Esophagus squamous epithelium (tissue), 5 donors: ENCODE data around the gene KHK. TPM values are rescaled to one million over a fixed set of nuclear protein-coding genes. Genes with fewer than 3 reads are reported as not detected.
"Not testable (repeated sequence)": the region's sequence is repeated elsewhere in the genome, so short reads cannot be mapped to it uniquely, and the experiment has no call there.

ENCODE experiments used
- DNase-seq: peaks from one replicate; lab custom pipeline; 2025; lab: John Stamatoyannopoulos, UW
- H3K27ac ChIP-seq, 4 donors: fragments of 200-600 bp; sonication (generic); one replicate each; pipeline ENCODE4 v1.5.1; 2016 to 2019; ENCODE audit warnings: mild to moderate bottlenecking in 1 of 4
- H3K27me3 ChIP-seq, 4 donors: fragments of 200-600 bp; sonication (generic); 1 replicate in 3 of 4; 2 replicates in 1 of 4; pipeline versions ENCODE4 v1.5.1 to v1.6.0; 2017 to 2021; ENCODE audit warnings: antibody characterized with exemption in 1 of 4
- H3K36me3 ChIP-seq, 3 donors: fragments of 200-600 bp; sonication (generic); one replicate each; pipeline ENCODE4 v1.5.1; 2016 to 2019
- H3K4me1 ChIP-seq, 3 donors: fragments of 200-600 bp; sonication (generic); one replicate each; pipeline ENCODE4 v1.5.1; 2017 to 2019
- H3K4me3 ChIP-seq, 4 donors: fragments of 200-600 bp; sonication (generic); 1 replicate in 3 of 4; 2 replicates in 1 of 4; pipeline ENCODE4 v1.5.1; 2016 to 2019; ENCODE audit warnings: mild to moderate bottlenecking in 2 of 4, moderate library complexity in 1 of 4
- H3K9me3 ChIP-seq, 3 donors: fragments of 200-600 bp; sonication (generic); one replicate each; pipeline ENCODE4 v1.5.1; 2016 to 2019
- POLR2A ChIP-seq, 4 donors: fragments of 450-650 bp; IDR thresholded peaks; one replicate each; pipeline ENCODE4 v1.6.1; 2017; ENCODE audit warnings: antibody characterized with exemption in 4 of 4, mild to moderate bottlenecking in 4 of 4, moderate library complexity in 3 of 4
- WGBS, 2 donors: methylation state at CpG; one replicate each; pipeline ENCODE4 v1.1.5; 2018; 5-methylcytosine and 5-hydroxymethylcytosine counted together
- intact Hi-C: fragments of 100-400 bp; cut with DNase I; formaldehyde crosslinking; loops from one replicate; pipeline ENCODE4 v1.15.0; 2022
- total RNA-seq, 4 donors: library from RNA; depleted of rRNA; stranded (reverse); fragments of >200 nt; gene quantifications; one replicate each; pipeline ENCODE4 v1.1.0, GENCODE V29; 2016
- TF ChIP-seq, protein P1 (sequence below), 6 experiments: fragments of 450-650 bp in 4 of 6; fragments of 200-600 bp in 2 of 6; sonication (generic) in 2 of 6; IDR thresholded peaks; one replicate each; pipeline ENCODE4 v1.5.1; 2016 to 2019; ENCODE audit warnings: antibody characterized with exemption in 6 of 6, mild to moderate bottlenecking in 4 of 6, moderate library complexity in 4 of 6
- donor health status: DM: yes; HTN: yes; CAD: no.

The KHK gene
- total RNA-seq, 4 donors from 2014 or later = 1.3 to 1.9 (median 1.4) TPM

GRCh38 chr2:27115519-27115918 is 28.9 kb downstream of the KHK start:
- peaks cover 0 to 40% (median 0%) of the 10 kb centered on the region in 4 donors for H3K27me3 ChIP-seq
- no peak for DNase-seq
- H3K4me1 ChIP-seq = peaks cover 0 to 15% (median 11%) of the 10 kb centered on the region in 3 donors
- H3K27ac ChIP-seq = no peak overlapping the region
- TF ChIP-seq, protein P1, sequence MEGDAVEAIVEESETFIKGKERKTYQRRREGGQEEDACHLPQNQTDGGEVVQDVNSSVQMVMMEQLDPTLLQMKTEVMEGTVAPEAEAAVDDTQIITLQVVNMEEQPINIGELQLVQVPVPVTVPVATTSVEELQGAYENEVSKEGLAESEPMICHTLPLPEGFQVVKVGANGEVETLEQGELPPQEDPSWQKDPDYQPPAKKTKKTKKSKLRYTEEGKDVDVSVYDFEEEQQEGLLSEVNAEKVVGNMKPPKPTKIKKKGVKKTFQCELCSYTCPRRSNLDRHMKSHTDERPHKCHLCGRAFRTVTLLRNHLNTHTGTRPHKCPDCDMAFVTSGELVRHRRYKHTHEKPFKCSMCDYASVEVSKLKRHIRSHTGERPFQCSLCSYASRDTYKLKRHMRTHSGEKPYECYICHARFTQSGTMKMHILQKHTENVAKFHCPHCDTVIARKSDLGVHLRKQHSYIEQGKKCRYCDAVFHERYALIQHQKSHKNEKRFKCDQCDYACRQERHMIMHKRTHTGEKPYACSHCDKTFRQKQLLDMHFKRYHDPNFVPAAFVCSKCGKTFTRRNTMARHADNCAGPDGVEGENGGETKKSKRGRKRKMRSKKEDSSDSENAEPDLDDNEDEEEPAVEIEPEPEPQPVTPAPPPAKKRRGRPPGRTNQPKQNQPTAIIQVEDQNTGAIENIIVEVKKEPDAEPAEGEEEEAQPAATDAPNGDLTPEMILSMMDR (IDR thresholded peaks at IDR 0.05) = no peak
- TF ChIP-seq POLR2A (IDR thresholded peaks at IDR 0.05) = no peak
- 57 to 60% methylated on average over 2 of the region's 2 CpGs for WGBS, 2 donors
- H3K4me3 ChIP-seq = no peak overlapping the region
- no peaks in the 10 kb centered on the region for H3K9me3 ChIP-seq
- intact Hi-C loops = no loop called here
- H3K36me3 ChIP-seq = no peaks in the 10 kb centered on the region

DNA sequence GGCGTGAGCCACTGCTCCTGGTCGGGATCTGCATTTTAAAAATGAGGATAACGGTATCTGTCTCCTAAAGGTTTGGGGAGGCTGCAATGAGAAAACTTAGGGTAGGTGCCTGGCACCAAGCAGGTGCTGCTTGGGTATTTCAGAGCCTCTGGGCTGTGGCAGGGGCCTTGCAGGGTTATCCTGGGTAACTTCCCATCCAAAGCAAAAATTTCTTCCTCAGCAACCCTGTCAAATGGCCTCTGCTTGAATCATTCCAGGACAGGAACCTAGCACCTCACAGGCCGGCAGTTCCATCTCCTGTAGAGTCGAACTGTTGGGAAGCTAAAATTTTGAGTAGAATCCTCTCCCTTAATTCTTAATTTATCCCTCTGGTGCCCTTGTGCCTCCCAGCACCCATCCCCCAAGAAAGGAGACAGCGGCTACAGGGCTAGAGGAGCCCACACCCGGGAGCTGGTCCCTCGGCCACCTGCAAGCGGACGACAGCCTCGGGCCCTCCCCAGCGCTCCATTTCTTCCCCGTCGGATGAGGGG is 31.5 kb downstream of the KHK start:
- intact Hi-C loops = no loop called here

GRCh38 chr2:27118525-27119329 is 32.2 kb downstream of the KHK start, which contains the start of gene CGREF1:
CGREF1 (minus strand) TSS chr2:27119128; CDS start chr2:27104366, 14,762 bp downstream.
- WGBS, 2 donors = 9 to 46% methylated on average over 4 to 16 of the region's 84 CpGs
- DNase-seq = no peak
- intact Hi-C loops = no loop called here

More for the DNA sequence above, 31.5 kb downstream of the KHK start:
- WGBS, 2 donors = 51 to 70% methylated on average over 5 of the region's 14 CpGs
- Histone ChIP-seq H3K9me3 (no peaks in the 10 kb centered on the region), H3K36me3 (no peaks in the 10 kb centered on the region), H3K4me3 (peak overlapping the region; percentile 34 to 67 (median 44)), H3K27me3 (peaks cover 0 to 40% (median 0%) of the 10 kb centered on the region in 4 donors), H3K4me1 (peaks cover 0 to 18% (median 11%) of the 10 kb centered on the region in 3 donors), H3K27ac (no peak overlapping the region)
- no peak for TF ChIP-seq POLR2A (IDR thresholded peaks at IDR 0.05)
- TF ChIP-seq, protein P1 (IDR thresholded peaks at IDR 0.05) = no peak
- DNase-seq = no peak

GRCh38 chr2:27119330-27119670 is 32.7 kb downstream of the KHK start:
- H3K9me3 ChIP-seq, intact Hi-C loops, H3K27ac ChIP-seq, H3K36me3 ChIP-seq, DNase-seq: not testable (repeated sequence)
- Histone ChIP-seq H3K4me3 (peak overlapping the region; percentile 34 to 67 (median 44)), H3K4me1 (peaks cover 3 to 29% (median 11%) of the 10 kb centered on the region in 3 donors), H3K27me3 (peaks cover 0 to 40% (median 0%) of the 10 kb centered on the region in 4 donors)
- 82 to 84% methylated on average over 8 of the region's 8 CpGs for WGBS, 2 donors

More at GRCh38 chr2:27118525-27119329, 32.2 kb downstream of the KHK start, which contains the start of gene CGREF1:
- TF ChIP-seq POLR2A (IDR thresholded peaks at IDR 0.05) = no peak
- TF ChIP-seq, protein P1 (IDR thresholded peaks at IDR 0.05) = no peak
- Histone ChIP-seq H3K9me3 (no peaks in the 10 kb centered on the region), H3K4me1 (peaks cover under 1 to 25% (median 11%) of the 10 kb centered on the region in 3 donors), H3K36me3 (no peaks in the 10 kb centered on the region), H3K4me3 (peak within 1 kb of the TSS; percentile 34 to 67 (median 44)), H3K27ac (no peak within 1 kb of the TSS), H3K27me3 (peaks cover 0 to 40% (median 0%) of the 10 kb centered on the region in 4 donors)

DNA sequence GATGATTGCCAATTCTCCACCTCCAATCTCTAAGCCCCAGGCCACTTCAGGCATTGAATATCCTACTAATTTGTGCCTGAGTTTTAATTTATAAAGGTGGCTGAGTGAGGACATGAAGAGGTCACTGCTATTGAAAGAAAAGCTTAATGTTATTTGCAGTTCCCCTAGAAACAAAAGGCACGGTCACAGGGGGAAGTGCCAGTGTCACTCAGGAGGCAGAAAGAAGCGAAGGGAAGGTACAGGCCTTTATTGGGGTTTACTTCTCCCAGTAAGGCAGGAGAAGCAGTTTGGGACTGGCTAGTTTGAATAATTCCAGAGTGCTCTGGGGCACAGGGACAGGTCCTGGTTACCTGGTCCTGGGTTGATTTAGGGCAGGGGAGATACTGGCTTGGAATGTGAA is 35.3 kb downstream of the KHK start:
- peaks cover 3 to 29% (median 11%) of the 10 kb centered on the region in 3 donors for H3K4me1 ChIP-seq
- no peak overlapping the region for H3K27ac ChIP-seq
- no peak for TF ChIP-seq POLR2A (IDR thresholded peaks at IDR 0.05)
- TF ChIP-seq, protein P1 (IDR thresholded peaks at IDR 0.05) = no peak
- no peaks in the 10 kb centered on the region for H3K9me3 ChIP-seq
- DNase-seq = no peak
- no peak overlapping the region for H3K4me3 ChIP-seq
- peaks cover 0 to 32% (median 0%) of the 10 kb centered on the region in 4 donors for H3K27me3 ChIP-seq
- no peaks in the 10 kb centered on the region for H3K36me3 ChIP-seq
- 80 to 84% methylated on average over 2 of the region's 2 CpGs for WGBS, 2 donors
- intact Hi-C loops = no loop called here
